NCI-H1436 treated with DMSO at 0.1 percent for 48 hours (cell line): ENCODE results near the gene SLC35E2B.
"Not testable (repeated sequence)": the region's sequence is repeated elsewhere in the genome, so short reads cannot be mapped to it uniquely, and the experiment has no call there.

Experiments
- DNase-seq: peaks from one replicate; lab custom pipeline; 2025; lab: John Stamatoyannopoulos, UW

Gene SLC35E2B

DNA sequence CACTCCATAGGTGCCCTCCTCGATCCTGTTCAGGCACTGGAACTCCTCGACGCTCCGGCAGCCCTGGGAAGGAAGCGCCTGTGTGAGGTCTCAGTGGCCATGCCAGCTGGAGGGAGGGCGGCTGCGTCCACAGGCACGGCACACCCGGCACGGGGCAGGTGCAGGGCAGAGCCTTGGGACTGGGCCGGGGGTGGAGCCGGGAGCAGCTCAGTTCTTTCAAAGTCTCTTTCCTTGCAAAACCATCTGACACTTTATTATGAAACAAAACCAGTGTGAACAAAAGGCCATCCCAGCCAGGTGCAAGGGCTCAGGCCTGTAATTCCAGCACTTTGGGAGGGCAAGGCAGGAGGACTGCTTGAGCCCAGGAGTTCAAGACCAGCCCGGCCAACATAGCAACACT is 54.1 kb downstream of the SLC35E2B start:
- not testable (repeated sequence) for DNase-seq

DNA sequence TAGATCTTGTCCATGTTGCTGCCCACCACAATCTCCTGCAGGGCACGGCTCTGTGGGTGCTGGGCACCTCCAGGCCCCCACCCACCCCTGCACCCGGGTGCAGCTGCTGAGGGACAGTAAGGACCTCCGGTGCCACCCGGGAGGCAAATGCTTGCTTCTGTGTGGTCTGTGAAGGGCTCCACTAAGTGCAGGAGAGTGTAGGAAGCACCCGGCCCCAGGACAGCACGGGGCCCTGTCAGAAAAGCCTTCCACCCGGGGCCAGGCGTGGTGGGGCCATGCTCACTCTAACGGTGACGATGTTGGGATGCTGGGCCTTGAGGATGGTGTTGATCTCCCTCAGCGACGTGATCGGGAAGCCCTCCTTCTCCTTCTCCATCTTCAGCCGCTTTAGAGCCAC is 55.1 kb downstream of the SLC35E2B start:
- DNase-seq, result not testable (repeated sequence)

DNA sequence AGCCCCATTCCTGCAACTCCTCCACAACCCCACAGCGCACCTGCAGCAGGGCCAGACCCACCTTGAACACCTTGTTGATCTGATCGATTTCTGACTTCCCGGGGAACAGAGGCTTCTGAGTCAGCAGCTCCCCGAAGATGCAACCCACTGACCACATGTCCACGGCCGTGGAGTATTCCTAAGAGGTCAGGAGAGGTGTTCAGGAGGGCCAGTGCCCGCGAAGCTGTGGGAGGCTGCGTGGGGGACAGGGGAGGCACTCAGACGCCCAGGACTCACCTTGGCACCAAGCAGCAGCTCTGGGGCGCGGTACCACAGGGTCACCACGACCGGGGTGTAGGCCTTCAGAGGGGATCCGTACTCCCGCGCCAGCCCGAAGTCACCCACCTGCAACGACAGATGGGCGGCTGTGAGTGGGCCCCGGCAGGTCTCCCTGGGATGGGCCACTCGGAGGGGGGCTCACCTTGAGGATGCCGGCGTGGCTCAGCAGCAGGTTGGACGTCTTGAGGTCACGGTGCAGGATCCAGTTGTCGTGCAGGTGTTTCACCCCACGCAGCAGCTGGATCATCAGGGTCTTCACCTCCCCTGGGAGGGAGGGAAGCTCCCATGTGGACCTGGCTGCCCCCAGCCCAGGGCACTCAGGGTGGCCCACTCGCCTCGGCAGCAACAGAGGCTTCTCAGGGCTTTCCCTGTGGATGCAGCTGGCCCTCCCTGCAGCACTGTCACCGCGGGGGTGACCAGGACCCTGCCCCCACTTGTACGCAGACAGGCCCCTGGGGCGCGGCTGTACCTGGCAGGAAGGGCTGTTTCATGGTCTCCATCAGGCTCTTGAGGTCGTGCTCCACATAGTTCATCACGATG is 55.7 kb downstream of the SLC35E2B start:
- not testable (repeated sequence) for DNase-seq

DNA sequence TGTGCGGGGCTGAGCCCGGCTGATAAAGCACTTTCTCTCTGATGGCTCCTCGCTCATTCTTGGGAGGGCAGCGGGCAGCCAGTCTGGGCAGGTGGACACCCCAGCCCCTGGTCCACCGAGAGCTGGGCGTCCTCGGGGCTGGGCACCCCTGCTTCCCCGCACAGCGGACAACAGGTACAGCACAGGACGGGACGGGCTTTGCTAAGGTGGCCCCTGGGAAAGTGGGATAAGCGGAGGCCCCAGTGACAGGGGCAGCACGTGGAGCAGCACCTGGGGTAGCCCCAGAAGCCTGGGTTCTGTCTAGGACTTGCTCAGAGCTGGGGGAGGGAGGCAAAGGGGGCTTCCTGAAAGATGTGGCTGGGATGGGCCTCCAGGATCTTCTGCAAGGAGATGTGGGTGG is 58.0 kb downstream of the SLC35E2B start:
- not testable (repeated sequence) for DNase-seq

DNA sequence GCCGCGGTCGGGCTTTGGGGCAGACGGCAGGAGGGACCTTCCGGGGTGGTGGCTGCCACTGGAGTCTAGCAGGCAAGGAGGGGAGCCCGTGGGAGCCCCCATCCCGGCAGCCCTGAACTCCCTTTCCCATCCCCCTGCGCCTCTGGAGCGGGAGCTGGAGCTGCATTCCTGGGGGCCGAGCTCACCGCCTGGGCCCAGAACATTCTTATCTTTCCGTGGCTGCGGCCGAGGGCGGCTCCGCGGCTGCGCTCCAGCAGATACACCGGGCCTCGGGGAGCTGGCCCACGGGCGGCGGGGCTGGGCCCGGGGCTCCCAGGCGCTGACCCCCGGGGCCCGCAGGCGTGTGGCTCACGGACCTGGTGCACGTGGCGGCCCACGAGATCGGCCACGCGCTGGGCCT is 59.2 kb downstream of the SLC35E2B start:
- not testable (repeated sequence) for DNase-seq

DNA sequence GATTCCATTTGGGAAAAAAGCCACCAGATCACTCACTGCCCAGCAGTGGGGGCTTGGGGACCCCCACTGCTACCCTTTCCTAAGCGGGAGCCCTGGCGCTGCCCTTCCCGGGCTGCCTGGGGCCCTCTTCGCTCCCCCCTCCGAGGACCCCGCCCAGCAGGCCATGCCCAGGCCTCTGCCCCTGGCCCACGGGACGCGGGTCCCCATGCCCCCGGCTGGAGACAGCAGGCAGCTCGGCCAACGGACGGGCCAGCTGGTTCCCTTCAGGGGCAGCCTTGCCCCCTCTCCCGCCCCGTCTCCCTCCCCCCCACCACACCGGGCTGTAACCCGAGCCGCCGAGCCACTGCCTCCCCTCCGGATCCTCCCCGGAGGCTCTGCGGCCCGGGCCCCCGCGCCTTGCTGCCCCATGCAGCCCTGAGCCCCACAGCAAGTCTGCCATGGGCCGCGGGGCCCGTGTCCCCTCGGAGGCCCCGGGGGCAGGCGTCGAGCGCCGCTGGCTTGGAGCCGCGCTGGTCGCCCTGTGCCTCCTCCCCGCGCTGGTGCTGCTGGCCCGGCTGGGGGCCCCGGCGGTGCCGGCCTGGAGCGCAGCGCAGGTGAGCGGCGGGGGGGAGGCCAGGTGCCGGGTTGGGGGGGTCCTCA is 60.7 kb downstream of the SLC35E2B start, which contains the start of gene MMP23B:
Gene MMP23B (plus strand): TSS at position 392 of the 639 bp plus-strand sequence. CDS start 46 bp downstream, at position 438.
- DNase-seq, result no peak

DNA sequence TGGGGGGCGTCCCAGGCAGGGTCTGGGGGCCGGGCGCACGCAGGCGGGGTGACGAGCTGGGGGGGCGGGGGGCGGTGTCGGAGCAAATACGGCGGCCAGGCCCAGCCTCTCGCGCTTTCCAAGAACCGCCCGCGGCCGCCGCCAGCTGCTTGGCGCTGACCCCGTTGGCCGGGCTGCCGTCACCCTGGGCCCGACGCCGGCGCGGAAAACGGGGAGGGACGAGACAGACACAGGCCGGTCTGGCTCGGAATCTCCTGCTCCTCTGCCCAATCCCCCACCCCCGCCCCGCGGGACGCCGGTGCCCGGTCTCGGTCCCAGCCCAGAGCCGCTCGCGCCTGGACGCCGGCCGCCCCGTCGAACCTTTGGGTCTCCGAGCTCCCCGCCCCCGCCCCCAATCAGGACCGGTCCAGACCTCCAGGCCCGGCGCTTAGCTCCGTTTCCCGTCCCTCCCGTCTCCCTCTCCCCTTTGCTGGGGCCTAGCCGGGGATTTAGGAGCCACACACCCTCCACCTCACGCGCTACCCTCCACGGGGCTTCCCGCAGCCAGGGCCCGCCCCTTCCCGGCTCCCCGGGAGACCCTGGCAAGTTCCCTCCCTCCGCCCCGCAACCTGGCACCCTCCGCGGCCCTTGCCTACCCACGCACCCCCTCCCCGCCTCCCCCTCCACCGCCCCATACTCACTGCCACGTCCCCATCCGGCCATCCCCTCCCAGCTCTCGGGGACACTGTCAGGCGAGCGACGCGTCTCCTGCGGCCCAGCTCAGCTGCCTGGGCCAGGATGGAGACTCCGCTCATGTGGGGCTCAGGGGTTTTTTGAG is 61.4 kb downstream of the SLC35E2B start:
- no peak for DNase-seq

DNA sequence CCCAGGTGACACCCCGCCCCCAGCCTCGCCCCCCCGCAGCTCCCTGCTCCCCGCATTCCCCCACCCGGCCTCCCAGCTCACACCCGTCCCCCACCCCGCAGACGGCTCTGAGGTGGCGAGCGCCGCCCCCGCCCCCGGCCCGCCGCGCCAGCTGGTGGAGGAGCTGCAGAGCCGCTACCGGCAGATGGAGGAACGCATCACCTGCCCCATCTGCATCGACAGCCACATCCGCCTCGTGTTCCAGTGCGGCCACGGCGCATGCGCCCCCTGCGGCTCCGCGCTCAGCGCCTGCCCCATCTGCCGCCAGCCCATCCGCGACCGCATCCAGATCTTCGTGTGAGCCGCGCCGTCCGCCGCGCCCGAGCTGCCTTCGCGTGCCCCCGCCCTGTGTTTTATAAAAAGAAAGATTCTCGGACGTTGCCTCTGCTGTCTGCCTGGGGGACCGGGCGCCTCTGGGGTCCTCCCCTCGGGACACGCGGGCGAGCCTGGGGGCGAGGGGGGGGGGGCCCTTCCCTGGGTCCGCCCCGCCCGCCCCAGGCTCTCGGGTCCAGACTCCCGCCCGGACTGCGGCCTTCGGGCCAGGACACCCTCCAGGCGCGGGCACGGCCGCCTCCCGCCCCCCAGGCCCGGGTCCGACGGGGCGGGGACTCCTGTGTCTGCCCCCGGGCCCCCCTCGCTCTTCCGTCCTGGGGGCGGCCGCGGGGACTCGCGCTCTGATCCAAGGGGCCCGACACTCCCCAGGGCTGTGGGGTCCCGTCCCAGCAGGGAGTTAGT is 62.2 kb downstream of the SLC35E2B start:
- peak; percentile 37 for DNase-seq

DNA sequence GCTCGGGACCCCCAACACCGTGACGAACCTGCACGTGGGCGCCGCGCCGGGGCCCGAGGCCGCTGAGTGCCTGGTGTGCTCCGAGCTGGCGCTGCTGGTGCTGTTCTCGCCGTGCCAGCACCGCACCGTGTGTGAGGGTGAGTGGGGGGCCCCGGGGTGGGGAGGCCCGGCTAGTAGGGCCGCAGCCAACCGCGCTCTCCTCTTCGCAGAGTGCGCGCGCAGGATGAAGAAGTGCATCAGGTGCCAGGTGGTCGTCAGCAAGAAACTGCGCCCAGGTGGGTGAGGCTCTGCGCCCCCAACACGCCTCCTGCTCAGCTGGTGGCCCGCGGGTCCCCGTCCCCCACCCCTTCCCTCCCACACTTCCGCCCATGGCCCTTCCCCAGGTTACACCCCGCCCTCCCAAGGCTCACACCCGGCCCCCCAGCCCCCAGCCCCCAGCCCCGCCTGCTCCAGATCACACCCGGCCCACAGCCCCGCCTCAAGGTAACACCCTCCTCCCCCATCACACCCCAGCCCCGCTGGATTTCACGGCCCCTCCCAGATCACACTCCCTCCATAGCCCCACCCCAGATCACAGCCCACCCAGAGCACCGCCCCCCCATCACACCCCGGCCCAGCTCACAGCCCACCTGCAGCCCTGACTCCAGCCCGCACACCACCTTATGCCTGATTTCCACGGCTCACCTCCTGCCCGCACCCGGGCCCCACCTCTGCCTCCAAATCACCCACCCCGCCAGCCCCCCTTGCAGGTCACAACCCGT is 63.0 kb downstream of the SLC35E2B start:
- DNase-seq, result no peak

DNA sequence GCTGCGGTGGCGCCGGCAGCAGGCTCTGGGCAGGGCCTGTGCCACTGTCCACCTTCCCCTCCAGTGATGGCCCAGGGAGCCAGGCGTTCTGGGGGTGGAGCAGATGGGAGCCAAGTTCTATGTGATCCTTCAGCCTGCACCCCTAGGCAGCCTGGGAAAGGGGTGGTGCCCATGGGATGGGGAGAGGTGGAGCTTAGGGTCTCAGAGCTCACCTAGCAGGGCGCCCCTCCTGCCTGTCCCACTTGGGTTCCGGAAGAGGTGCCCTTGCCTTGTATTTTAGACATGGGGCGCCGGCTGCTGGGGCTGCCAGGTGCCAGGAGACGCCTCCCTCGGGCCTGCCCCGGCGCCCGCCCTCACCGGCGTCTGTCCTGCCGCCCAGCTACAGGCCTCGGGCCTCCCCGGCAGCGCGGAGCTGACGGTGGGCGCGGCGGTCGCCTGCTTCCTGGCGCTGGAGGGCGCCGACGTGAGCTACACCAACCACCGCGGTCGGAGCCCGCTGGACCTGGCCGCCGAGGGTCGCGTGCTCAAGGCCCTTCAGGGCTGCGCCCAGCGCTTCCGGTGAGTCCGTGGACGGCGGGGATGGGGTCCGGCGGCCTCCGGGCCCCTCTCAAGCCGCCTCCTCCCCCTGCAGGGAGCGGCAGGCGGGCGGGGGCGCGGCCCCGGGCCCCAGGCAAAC is 63.7 kb downstream of the SLC35E2B start:
- no peak for DNase-seq

DNA sequence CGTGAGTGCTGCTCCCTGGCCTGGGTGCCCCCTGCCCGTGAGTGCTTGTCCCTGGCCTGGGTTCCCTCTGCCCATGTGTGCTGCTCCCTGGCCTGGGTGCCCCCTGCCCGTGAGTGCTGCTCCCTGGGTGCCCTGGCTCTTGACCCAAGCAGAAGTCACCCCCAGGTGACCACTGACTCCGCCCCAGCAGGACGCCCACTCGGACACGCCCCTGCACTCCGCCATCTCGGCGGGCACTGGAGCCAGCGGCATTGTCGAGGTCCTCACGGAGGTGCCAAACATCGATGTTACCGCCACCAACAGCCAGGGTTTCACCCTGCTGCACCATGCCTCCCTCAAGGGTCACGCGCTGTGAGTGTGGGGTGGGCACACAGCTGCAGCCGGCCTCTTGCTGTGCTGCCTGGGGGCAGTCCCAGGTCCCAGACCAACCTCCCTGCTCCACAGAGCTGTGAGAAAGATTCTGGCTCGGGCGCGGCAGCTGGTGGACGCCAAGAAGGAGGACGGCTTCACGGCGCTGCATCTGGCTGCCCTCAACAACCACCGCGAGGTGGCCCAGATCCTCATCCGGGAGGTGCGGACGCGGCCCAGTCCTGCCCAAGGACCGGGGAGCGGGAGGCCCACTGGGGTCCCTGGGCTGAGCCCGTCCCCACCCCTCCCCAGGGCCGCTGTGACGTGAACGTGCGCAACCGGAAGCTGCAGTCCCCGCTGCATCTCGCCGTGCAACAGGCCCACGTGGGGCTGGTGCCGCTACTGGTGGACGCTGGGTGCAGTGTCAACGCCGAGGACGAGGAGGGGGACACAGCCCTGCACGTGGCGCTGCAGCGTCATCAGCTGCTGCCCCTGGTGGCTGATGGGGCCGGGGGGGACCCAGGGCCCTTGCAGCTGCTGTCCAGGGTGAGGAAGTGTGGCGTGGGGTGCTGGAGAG is 64.5 kb downstream of the SLC35E2B start:
- DNase-seq, result no peak

DNA sequence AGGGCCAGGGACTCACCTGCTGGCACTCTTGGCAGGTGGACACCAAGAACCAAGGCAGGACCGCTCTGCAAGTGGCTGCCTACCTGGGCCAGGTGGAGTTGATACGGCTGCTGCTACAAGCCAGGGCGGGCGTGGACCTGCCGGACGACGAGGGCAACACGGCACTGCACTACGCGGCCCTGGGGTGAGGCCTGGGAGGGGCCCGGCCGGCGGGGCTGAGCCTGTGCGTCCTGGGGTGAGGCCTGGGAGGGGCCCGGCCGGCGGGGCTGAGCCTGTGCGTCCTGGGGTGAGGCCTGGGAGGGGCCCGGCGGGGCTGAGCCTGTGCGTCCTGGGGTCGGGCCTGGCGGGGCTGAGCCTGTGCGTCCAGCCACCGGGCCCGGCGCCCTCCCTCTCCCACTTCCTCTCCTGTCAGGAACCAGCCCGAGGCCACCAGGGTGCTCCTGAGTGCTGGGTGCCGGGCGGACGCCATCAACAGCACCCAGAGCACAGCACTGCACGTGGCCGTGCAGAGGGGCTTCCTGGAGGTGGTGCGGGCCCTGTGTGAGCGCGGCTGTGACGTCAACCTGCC is 65.2 kb downstream of the SLC35E2B start:
- DNase-seq, result no peak

DNA sequence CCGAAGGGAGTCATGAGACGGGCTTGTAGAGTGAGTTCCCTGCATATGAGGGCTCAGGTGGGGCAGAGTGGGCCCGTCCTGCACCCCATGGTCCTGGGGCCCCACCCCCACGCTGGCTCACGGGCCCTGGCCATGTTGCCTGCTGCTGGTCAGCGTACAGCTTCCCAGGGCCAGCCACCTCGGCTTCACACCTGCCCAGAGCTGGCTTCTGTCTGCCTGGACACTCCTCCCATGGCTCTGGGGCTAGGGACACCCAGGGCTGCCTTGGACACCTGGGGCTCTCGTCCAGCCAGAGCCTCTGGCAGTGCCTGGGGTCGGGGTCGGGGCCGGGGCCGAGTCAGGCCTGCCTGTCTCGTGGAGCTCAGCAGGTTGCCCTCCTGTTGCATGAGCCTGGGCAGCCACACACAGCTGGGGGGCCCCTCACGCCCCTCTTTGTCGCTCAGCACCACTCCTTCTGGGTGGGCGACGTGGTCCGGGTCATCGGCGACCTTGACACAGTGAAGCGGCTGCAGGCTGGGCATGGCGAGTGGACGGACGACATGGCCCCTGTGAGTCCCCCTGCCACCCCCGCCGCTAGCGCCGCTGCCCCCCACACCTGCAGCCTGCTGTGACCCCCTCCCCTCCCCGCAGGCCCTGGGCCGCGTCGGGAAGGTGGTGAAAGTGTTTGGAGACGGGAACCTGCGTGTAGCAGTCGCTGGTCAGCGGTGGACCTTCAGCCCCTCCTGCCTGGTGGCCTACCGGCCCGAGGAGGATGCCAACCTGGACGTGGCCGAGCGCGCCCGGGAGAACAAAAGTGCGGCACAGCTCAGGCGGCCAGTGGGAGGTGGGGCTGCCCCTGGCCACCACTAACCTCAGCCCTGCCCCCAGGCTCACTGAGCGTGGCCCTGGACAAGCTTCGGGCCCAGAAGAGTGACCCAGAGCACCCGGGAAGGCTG is 66.1 kb downstream of the SLC35E2B start:
- DNase-seq, result no peak

DNA sequence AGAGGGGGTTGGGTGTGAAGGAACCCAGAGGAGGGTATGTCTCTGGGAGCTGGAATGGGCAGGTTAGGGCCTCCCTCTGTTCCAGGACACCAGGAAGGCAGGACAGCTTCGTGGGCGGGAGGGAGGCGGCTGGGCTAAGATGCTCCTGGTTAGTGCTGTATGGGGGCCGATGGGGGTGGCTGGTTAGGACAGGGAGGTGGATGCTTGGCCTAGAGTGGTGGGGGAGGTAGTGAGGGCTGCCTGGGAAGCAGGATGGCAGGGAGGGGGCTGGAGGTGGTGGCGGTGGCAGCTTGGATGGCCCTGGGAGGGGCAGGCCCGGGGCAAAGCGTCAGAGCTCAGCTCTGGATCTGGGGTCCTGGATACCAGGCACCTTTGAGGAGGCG is 66.8 kb downstream of the SLC35E2B start:
- no peak for DNase-seq

DNA sequence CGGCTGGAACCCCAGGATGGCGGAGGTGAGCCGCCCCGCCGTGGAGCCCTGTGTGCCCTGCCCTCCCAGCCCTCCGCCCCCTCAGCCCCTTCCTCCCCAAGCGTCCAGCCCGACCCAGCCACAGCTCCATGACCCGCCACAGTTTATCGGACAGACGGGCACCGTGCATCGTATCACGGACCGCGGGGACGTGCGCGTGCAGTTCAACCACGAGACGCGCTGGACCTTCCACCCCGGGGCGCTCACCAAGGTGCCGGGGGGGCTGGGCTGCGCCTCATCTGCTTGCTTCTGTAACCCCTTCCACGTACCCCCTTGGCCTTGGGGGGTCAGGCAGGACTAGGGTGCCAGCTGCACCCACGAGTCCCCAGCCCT is 67.2 kb downstream of the SLC35E2B start:
- DNase-seq, result no peak

DNA sequence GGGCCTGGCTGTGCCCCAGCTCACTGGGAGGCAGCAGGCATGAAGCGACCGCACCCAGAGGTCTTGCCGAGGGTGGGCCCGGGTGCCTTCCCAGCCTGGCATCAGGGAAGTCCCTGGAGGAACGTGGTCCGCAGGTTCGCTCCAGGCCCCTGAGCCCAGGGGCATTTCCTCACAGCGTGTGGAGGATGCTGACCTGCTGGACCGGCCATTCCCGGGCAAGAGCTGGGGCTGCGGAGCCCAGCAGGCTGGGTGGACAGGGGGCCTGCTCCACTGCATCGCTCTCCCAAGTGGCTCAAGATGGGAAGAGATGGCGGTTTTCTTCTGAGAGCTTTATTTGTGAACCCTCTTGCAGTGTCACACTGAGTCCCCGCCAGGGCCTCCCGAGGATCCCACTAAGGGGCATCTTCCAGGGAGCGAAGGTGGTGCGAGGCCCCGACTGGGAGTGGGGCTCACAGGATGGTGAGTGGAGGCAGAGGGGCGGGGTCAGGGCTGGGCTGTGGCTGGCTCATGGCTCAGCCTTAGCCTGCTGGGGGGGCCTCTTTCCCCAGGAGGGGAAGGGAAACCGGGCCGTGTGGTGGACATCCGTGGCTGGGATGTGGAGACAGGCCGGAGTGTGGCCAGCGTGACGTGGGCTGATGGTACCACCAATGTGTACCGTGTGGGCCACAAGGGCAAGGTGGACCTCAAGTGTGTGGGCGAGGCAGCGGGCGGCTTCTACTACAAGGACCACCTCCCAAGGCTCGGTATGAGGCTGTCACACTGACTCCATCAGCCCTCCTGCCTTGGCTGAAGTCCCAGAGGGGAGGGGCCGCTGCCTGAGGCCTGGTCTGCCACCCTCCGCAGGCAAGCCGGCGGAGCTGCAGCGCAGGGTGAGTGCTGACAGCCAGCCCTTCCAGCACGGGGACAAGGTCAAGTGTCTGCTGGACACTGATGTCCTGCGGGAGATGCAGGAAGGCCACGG is 67.9 kb downstream of the SLC35E2B start:
- DNase-seq, result no peak
